Hair follicular keratinocyte (primary cell): ENCODE results near the gene MRPL48. TPM values are rescaled to one million over a fixed set of nuclear protein-coding genes. Genes with fewer than 3 reads are reported as not detected.

Source experiments
- total RNA-seq: library from RNA; depleted of rRNA; stranded (reverse); fragments of >200 nt; gene quantifications from 2 replicates; pipeline ENCODE4 v1.2.3, GENCODE V29; 2015

The MRPL48 gene
- 54.0 and 67.7 TPM in 2 replicates for total RNA-seq

DNA sequence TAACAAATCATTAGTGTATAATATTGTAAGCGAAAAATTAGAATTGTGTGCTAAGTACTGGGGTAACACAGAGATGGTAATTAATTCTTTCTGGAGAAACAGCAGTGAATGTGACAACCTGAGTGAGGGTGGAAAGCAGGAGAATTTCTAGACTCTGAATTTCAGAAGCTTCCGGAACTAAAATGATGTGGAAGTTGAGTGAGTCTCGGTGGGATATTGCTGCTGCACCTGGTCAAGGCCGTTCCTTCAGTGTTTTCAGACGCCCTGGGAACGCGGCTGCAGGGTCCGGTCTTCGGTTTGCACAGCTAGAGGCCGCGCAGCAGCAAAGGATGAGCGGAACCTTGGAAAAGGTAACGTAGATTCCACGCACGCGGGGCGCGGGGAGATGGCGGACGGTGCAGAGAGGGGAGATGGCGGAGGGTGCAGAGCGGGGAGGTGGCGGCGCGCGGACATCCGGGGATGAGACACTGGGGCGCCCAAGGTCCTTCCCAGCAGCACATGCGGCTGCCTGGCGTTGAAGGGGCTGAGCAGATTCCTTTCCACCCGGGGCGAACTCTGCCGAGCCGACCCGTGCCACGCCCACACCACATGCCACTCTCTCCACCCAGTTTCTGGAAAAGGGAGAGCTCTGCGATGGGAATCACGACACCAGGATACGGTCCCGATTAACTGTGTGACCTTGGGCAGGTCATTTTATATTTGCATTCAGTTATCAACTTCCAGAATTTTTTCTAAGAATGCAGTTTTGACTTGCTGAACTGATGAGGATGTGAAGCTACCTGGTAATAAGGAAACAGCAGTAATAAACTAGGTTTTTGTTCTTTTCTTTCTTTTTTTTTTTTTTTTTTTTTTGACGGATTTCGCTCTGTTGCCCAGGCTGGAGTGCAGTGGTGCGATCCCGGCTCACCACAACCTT, at the start of gene MRPL48:
Gene MRPL48 (plus strand): TSS at position 232 of the 916 bp plus-strand sequence. CDS start 98 bp downstream, at position 330.

GRCh38 chr11:73760679-73761402, 26.8 kb upstream of the MRPL48 start, which contains the start of gene RAB6A:
Gene RAB6A, minus strand, starts transcription at chr11:73761074. Its CDS starts 439 bp downstream, at chr11:73760635.

GRCh38 chr11:73876424-73877310, 89.0 kb downstream of the MRPL48 start, which contains the start of the genes COA4 and PAAF1:
Gene COA4, minus strand, starts transcription at chr11:73876846. Its CDS starts 3,468 bp downstream, at chr11:73873378.
Gene PAAF1, plus strand, starts transcription at chr11:73876999. Its CDS starts 23 bp downstream, at chr11:73877022.

Other genes with a start within 250 kb of the MRPL48 start
- 9.6 and 14.1 TPM in 2 replicates for gene FAM168A, start 189.8 kb upstream of the MRPL48 start, total RNA-seq
- gene PLEKHB1, start 141.3 kb upstream of the MRPL48 start, total RNA-seq, result not detected in 2 replicates
- 118 and 188 TPM in 2 replicates for gene RAB6A, start 26.8 kb upstream of the MRPL48 start, total RNA-seq
- gene COA4, start 89.0 kb downstream of the MRPL48 start, total RNA-seq, result 71.3 and 117 TPM in 2 replicates
- 8.3 and 19.6 TPM in 2 replicates for gene PAAF1, start 89.1 kb downstream of the MRPL48 start, total RNA-seq
- not detected in 2 replicates for gene DNAJB13, start 163.2 kb downstream of the MRPL48 start, total RNA-seq
- 0.47 and 1.8 TPM in 2 replicates for gene UCP2, start 195.0 kb downstream of the MRPL48 start, total RNA-seq
- gene UCP3, start 221.2 kb downstream of the MRPL48 start, total RNA-seq, result 0.38 TPM in 1 of 2 replicates, not detected in the other